Heart left ventricle (tissue), 13 donors: Measurements from ENCODE around the gene FEN1.

Experiments
- CTCF ChIP-seq, 12 donors: fragments of 200-600 bp; sonication (generic) in 4 of 12; IDR thresholded peaks; one replicate each; pipeline versions ENCODE4 v1.5.0 to v1.8.0; 2018 to 2022; ENCODE audit warnings: antibody characterized with exemption in 12 of 12, mild to moderate bottlenecking in 5 of 12
- POLR2A ChIP-seq, 2 donors: fragments of 450-650 bp; IDR thresholded peaks; one replicate each; pipeline ENCODE4 v1.6.1; 2017; ENCODE audit warnings: antibody characterized with exemption in 2 of 2, mild to moderate bottlenecking in 2 of 2, moderate library complexity in 2 of 2
- donor health status: ischemic (EF 13 %, LVEDD 7.1; RV severe dilation, severe dysfunction).
- donor health status: DM: no; HTN: yes; CAD: no.
- donor health status: DM: no; HTN: no; CAD: no.
- donor health status: ischemic (EF 25% LVEDD 6.9; RV normal size, moderate dysfunction).
- donor health status: ischemic (EF 25% LVEDD 5.7; RV mildly dilated, moderate dysfunction).
- donor health status: ischemic (EF 35%, LVEDD 5.7; RV mildly dilated, moderate dysfunction).
- donor health status: nonischemic (EF 11% LVEDD 7.7; RV severe dilation, severe dysfunction).
- donor health status: DM: yes; HTN: yes; CAD: no.
- donor health status: PGD.
- donor health status: ischemic (EF 29% LVEDD 5.4; RV normal size, mild dysfunction).
- donor health status: nonischemic (EF 23%, LVEDD 6.1; RV moderate dilation, normal function).

DNA sequence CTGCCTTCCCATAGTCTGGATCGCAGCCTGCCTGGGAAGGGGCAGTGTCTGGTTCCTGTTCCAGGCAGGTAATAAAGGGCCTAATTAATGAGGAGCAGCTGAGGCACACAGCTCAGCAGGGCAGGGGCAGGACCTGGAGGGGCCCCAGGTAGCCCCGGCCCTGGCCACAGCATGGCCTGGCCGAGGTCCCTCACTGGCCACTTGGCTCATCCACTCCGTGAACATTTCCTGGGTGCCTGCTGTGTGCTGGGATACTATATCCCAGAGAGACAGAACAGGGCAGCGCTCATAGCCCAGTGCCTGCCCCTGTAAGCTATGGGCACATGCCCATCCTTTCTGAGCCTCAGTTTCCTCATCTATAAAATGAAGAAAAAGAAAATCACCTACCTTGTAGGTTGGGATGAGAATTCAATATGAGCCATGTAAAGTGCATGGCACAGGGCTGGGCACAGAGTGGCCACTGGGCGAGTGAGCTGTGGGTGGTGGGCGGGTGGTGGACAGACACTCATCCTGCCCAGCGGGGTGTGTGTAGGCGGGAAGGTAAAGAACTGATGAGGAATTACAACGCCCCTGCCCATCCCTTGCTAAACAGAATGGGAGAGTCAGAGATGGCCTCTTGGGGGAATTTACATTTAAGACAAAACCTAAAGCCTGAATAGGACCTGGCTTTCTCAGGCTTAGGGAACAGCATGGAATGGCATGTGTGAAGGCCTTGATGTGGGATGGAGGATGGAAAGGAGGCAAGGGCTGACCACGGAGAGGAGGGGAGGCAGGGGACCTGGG is 31.1 kb upstream of the FEN1 start:
- TF ChIP-seq POLR2A (IDR thresholded peaks at IDR 0.05): no peak
- no peak for TF ChIP-seq CTCF (IDR thresholded peaks at IDR 0.05)
